HG03045 (cell line): ENCODE data around the gene SNX3.

Experiments used
- ATAC-seq: cut with Tn5 transposase; IDR thresholded peaks from one replicate; pipeline ENCODE4 v1.9.1; 2021; ENCODE audit warnings: mild to moderate bottlenecking, moderate library complexity; ENCODE audit not compliant: unreplicated experiment

Gene SNX3

GRCh38 chr6:108171291-108171917 is 89.4 kb downstream of the SNX3 start:
- no peak for ATAC-seq

- ATAC-seq, result no peak
Observed at GRCh38 chr6:108170332-108171290, 90.2 kb downstream of the SNX3 start.

- no peak for ATAC-seq
Observed at GRCh38 chr6:108169464-108170331, 91.1 kb downstream of the SNX3 start.

- ATAC-seq, result no peak
Observed at GRCh38 chr6:108168501-108169463, 92.1 kb downstream of the SNX3 start.

GRCh38 chr6:108168090-108168463 is 92.8 kb downstream of the SNX3 start:
- no peak for ATAC-seq

GRCh38 chr6:108167449-108168089 is 93.3 kb downstream of the SNX3 start:
- no peak for ATAC-seq

GRCh38 chr6:108166664-108167448 is 94.0 kb downstream of the SNX3 start:
- no peak for ATAC-seq

GRCh38 chr6:108165714-108166663 is 94.9 kb downstream of the SNX3 start, which contains the start of gene NR2E1:
Gene NR2E1 (plus strand): TSS chr6:108166022. CDS start chr6:108166766, 744 bp downstream.
- ATAC-seq, result no peak

- no peak for ATAC-seq
Observed at GRCh38 chr6:108164815-108165706, 95.8 kb downstream of the SNX3 start.

- no peak for ATAC-seq
Observed at GRCh38 chr6:108164543-108164814, 96.4 kb downstream of the SNX3 start.

- ATAC-seq, result no peak
Observed at GRCh38 chr6:108163644-108164542, 96.9 kb downstream of the SNX3 start.

GRCh38 chr6:108163267-108163643 is 97.6 kb downstream of the SNX3 start:
- ATAC-seq, result no peak

- ATAC-seq, result no peak
Observed at GRCh38 chr6:108161724-108162282, 99.0 kb downstream of the SNX3 start.
